ENCODE results near the gene CHRNA1.

Gene CHRNA1

GRCh38 chr2:174781996-174782395, 17.7 kb upstream of the CHRNA1 start:
- DNase-seq (ENCODE audit: low read depth): no peak

- DNase-seq (ENCODE audit: low read depth): no peak
These were observed 17.0 kb upstream of the CHRNA1 start for GRCh38 chr2:174781298-174781697.

- DNase-seq (ENCODE audit: low read depth): no peak
These were observed 16.6 kb upstream of the CHRNA1 start for GRCh38 chr2:174780856-174781255.

- DNase-seq (ENCODE audit: low read depth): no peak
These were observed 16.0 kb upstream of the CHRNA1 start for GRCh38 chr2:174780191-174780840.

- no peak for DNase-seq (ENCODE audit: low read depth)
These were observed 15.2 kb upstream of the CHRNA1 start for GRCh38 chr2:174779361-174779928.

- DNase-seq (ENCODE audit: low read depth): peak; percentile 46
These were observed 14.1 kb upstream of the CHRNA1 start for GRCh38 chr2:174778085-174778981.

- no peak for DNase-seq (ENCODE audit: low read depth)
These were observed 13.2 kb upstream of the CHRNA1 start for GRCh38 chr2:174777347-174778084.

GRCh38 chr2:174776675-174777074, 12.4 kb upstream of the CHRNA1 start:
- no peak for DNase-seq (ENCODE audit: low read depth)

GRCh38 chr2:174776223-174776622, 12.0 kb upstream of the CHRNA1 start:
- DNase-seq (ENCODE audit: low read depth): no peak

GRCh38 chr2:174775571-174775980, 11.3 kb upstream of the CHRNA1 start:
- no peak for DNase-seq (ENCODE audit: low read depth)

GRCh38 chr2:174774886-174775285, 10.6 kb upstream of the CHRNA1 start:
- no peak for DNase-seq (ENCODE audit: low read depth)

- DNase-seq (ENCODE audit: low read depth): no peak
These were observed 8.9 kb upstream of the CHRNA1 start for GRCh38 chr2:174773215-174773614.

GRCh38 chr2:174772472-174772801, 8.2 kb upstream of the CHRNA1 start:
- DNase-seq (ENCODE audit: low read depth): no peak

- DNase-seq (ENCODE audit: low read depth): no peak
These were observed 7.6 kb upstream of the CHRNA1 start for GRCh38 chr2:174771631-174772471.

GRCh38 chr2:174771136-174771535, 6.9 kb upstream of the CHRNA1 start:
- no peak for DNase-seq (ENCODE audit: low read depth)

- DNase-seq (ENCODE audit: low read depth): no peak
These were observed 4.3 kb upstream of the CHRNA1 start for GRCh38 chr2:174768557-174768956.

- no peak for DNase-seq (ENCODE audit: low read depth)
These were observed 2.0 kb upstream of the CHRNA1 start for GRCh38 chr2:174766271-174766670.

- DNase-seq (ENCODE audit: low read depth): no peak
These were observed 1.3 kb upstream of the CHRNA1 start for GRCh38 chr2:174765576-174765975.

- no peak for DNase-seq (ENCODE audit: low read depth)
These were observed 492 bp downstream of the CHRNA1 start for GRCh38 chr2:174763780-174764179.

- no peak for DNase-seq (ENCODE audit: low read depth)
These were observed 1.8 kb downstream of the CHRNA1 start for GRCh38 chr2:174762464-174762863.

- no peak for DNase-seq (ENCODE audit: low read depth)
These were observed 2.4 kb downstream of the CHRNA1 start for GRCh38 chr2:174761837-174762236.

Measured in stimulated activated CD8-positive, alpha-beta memory T cell treated with anti-CD3 and anti-CD28 coated beads, Interleukin-12 subunit alpha, Interleukin-12 subunit beta, amount 100 ng/mL, for 4 hours (primary cell).